ENCODE results near the gene DIAPH3. TPM values are rescaled to one million over a fixed set of nuclear protein-coding genes. Genes with fewer than 3 reads are reported as not detected.

The DIAPH3 gene
- total RNA-seq, 1 experiment from 2014 or later = 27.6 TPM

- no peak for TF ChIP-seq ARID4B (CRISPR knock-in tag; IDR thresholded peaks at IDR 0.05; ENCODE audit: borderline replicate concordance)
- TF ChIP-seq STAT6 (CRISPR knock-in tag; conservative IDR thresholded peaks at IDR 0.05; ENCODE audit: low read depth) = no peak
- no peak for TF ChIP-seq GTF2I (CRISPR knock-in tag; conservative IDR thresholded peaks at IDR 0.05)
- no peak for TF ChIP-seq ZNF219 (CRISPR knock-in tag; IDR thresholded peaks at IDR 0.05; ENCODE audit: borderline replicate concordance)
- no peak for TF ChIP-seq NR2C2 (CRISPR knock-in tag; IDR thresholded peaks at IDR 0.05)
- no peak for TF ChIP-seq ZNF232 (CRISPR knock-in tag; IDR thresholded peaks at IDR 0.05)
- TF ChIP-seq E2F5 (CRISPR knock-in tag; IDR thresholded peaks at IDR 0.05) = no peak
- no peak for TF ChIP-seq HMGA2 (CRISPR knock-in tag; IDR thresholded peaks at IDR 0.05)
- TF ChIP-seq ZNF121 (CRISPR knock-in tag; IDR thresholded peaks at IDR 0.05) = no peak
- no peak for TF ChIP-seq NR1H2 (CRISPR knock-in tag; IDR thresholded peaks at IDR 0.05)
- no peak for TF ChIP-seq KAT7 (CRISPR knock-in tag; IDR thresholded peaks at IDR 0.05; ENCODE audit: borderline replicate concordance)
Observed at GRCh38 chr13:60062502-60062901, 101.2 kb downstream of the DIAPH3 start (continued).

- H3K27ac Mint-ChIP-seq = no peak overlapping the region
- CTCF ChIA-PET = no interaction called here
- peak; percentile 46 for ATAC-seq
- no peak overlapping the region for H3K4me3 Mint-ChIP-seq
- H3K27me3 Mint-ChIP-seq (ENCODE audit: low read depth) = no peaks in the 10 kb centered on the region
- H3K9me3 Mint-ChIP-seq = peaks cover 20% of the 10 kb centered on the region
- no peak for DNase-seq (ENCODE audit: low spot score)
- H3K4me1 Mint-ChIP-seq = peaks cover 16% of the 10 kb centered on the region
- POLR2A ChIA-PET = no interaction called here
- peaks cover 15% of the 10 kb centered on the region for H3K36me3 Mint-ChIP-seq
- TF ChIP-seq ZNF396 (CRISPR knock-in tag; IDR thresholded peaks at IDR 0.05; ENCODE audit: borderline replicate concordance) = no peak
- no peak for TF ChIP-seq E2F4 (CRISPR knock-in tag; IDR thresholded peaks at IDR 0.05; ENCODE audit: borderline replicate concordance, low read depth)
- TF ChIP-seq GABPB1 (CRISPR knock-in tag; IDR thresholded peaks at IDR 0.05) = no peak
- no peak for TF ChIP-seq CDX4 (CRISPR knock-in tag; IDR thresholded peaks at IDR 0.05; ENCODE audit: borderline replicate concordance)
- TF ChIP-seq ATF1 (CRISPR knock-in tag; IDR thresholded peaks at IDR 0.05) = no peak
- no peak for TF ChIP-seq NFE2L1 (CRISPR knock-in tag; IDR thresholded peaks at IDR 0.05)
- no peak for TF ChIP-seq MLX (CRISPR knock-in tag; IDR thresholded peaks at IDR 0.05)
- TF ChIP-seq ERG (CRISPR knock-in tag; IDR thresholded peaks at IDR 0.05) = no peak
- no peak for TF ChIP-seq HMGA2 (CRISPR knock-in tag; IDR thresholded peaks at IDR 0.05)
Observed at GRCh38 chr13:60061737-60062136, 102.0 kb downstream of the DIAPH3 start.

All from WTC11 (cell line).